ENCODE data around the gene ZNF337.
A peak's percentile ranks its signal among the peaks of the same experiment; 100 is the strongest.

Gene ZNF337

GRCh38 chr20:25624500-25624939 lies 72.1 kb downstream of the ZNF337 start:
- peak in 1 of 2 donors; percentile 1 for DNase-seq

Measured in inflammatory macrophage treated with lipopolysaccharide for 1 hour (primary cell).